Panc1 (cell line): ENCODE results near the gene MRPL48. TPM values are rescaled to one million over a fixed set of nuclear protein-coding genes. Genes with fewer than 3 reads are reported as not detected.

Experiments
- ATAC-seq: fragments of 200-7000 bp; cut with Tn5 transposase; 2 replicates; pipeline ENCODE4 v1.9.1; 2020; ENCODE audit warnings: mild to moderate bottlenecking, moderate library complexity
- BruUV-seq: library from RNA; stranded (reverse); fragments of 400-500 nt; replicated peaks from 2 replicates; lab custom pipeline; 2021; lab: Mats Ljungman, UMichigan
- CTCF ChIA-PET: fragments of 300-600 bp; sonication (Branson Sonifier 250); formaldehyde crosslinking; loops from one replicate; lab custom pipeline; 2022; ENCODE audit warnings: antibody characterized with exemption; lab: Charles Lee
- POLR2A ChIA-PET: fragments of 300-600 bp; sonication (Branson Sonifier 250); formaldehyde crosslinking; loops from one replicate; lab custom pipeline; 2022; ENCODE audit warnings: antibody characterized with exemption; lab: Charles Lee
- DNase-seq: peaks from one replicate; pipeline ENCODE4 v3.0.0-alpha.2; 2010; ENCODE audit warnings: low read depth, low spot score
- H3K27ac ChIP-seq: 2 replicates; pipeline ENCODE4 v1.5.1; 2011; ENCODE audit warnings: mild to moderate bottlenecking, low read length, inconsistent platforms
- H3K27me3 ChIP-seq: fragments of 200-500 bp; sonication (Bioruptor generic); 2 replicates; pipeline ENCODE4 v1.6.0; 2014; ENCODE audit warnings: low read length, inconsistent platforms; ENCODE audit not compliant: control insufficient read depth, insufficient read depth
- H3K36me3 ChIP-seq: fragments of 200-500 bp; sonication (Bioruptor generic); 2 replicates; pipeline ENCODE4 v1.5.1; 2014; ENCODE audit warnings: inconsistent platforms, mild to moderate bottlenecking, low read length, moderate library complexity; ENCODE audit not compliant: control insufficient read depth, insufficient read depth
- H3K4me1 ChIP-seq: 2 replicates; pipeline ENCODE4 v1.5.1; 2011; ENCODE audit warnings: inconsistent platforms, mild to moderate bottlenecking, low read length, moderate library complexity; ENCODE audit not compliant: control insufficient read depth, insufficient read depth
- H3K4me3 ChIP-seq, 2 experiments: 2 replicates each; pipeline ENCODE4 v1.5.1; 2011 to 2012; ENCODE audit warnings: low read depth in 2 of 2, low read length in 2 of 2, mild to moderate bottlenecking in 2 of 2, inconsistent platforms in 1 of 2, moderate library complexity in 1 of 2
- H3K9me3 ChIP-seq: fragments of 200-500 bp; sonication (Bioruptor generic); 2 replicates; pipeline ENCODE4 v1.5.1; 2014; ENCODE audit warnings: low read depth, mild to moderate bottlenecking, inconsistent platforms, low read length, moderate library complexity; ENCODE audit not compliant: control insufficient read depth, insufficient read depth
- POLR2AphosphoS5 ChIP-seq: IDR thresholded peaks from 2 replicates; pipeline ENCODE4 v1.6.1; 2012; ENCODE audit warnings: mild to moderate bottlenecking, low read depth, low read length, moderate library complexity
- SIN3A ChIP-seq: IDR thresholded peaks from 2 replicates; pipeline ENCODE4 v1.6.1; 2012; ENCODE audit warnings: low read depth, mild to moderate bottlenecking, low read length, moderate library complexity, borderline replicate concordance; ENCODE audit not compliant: insufficient read depth
- TCF7L2 ChIP-seq: IDR thresholded peaks from 2 replicates; pipeline ENCODE4 v1.6.1; 2011; ENCODE audit warnings: mild to moderate bottlenecking, low read depth, low read length, inconsistent platforms
- in situ Hi-C: cut with HindIII; loops from 2 replicates; pipeline ENCODE4 v1.10.0; 2016; ENCODE audit warnings: low sequenced_read_pairs, low pct_unique_long_range_greater_than_20kb
- intact Hi-C: fragments of 100-400 bp; cut with micrococcal nuclease; formaldehyde crosslinking; loops from one replicate; pipeline ENCODE4 v1.10.0; 2022; ENCODE audit not compliant: unreplicated experiment
- total RNA-seq: library from RNA; stranded (reverse); gene quantifications from one replicate; pipeline ENCODE4 v1.2.1, GENCODE V29; 2021; ENCODE audit not compliant: unreplicated experiment
- TF ChIP-seq, protein P1 (sequence below), 2 experiments: IDR thresholded peaks; 2 replicates each; pipeline ENCODE4 v1.6.1; 2011 to 2012; ENCODE audit warnings: low read depth in 2 of 2, control low read depth in 1 of 2, low read length in 1 of 2, mild to moderate bottlenecking in 1 of 2, moderate library complexity in 1 of 2; ENCODE audit not compliant: insufficient read depth in 1 of 2
- TF ChIP-seq, protein P2 (sequence below): fragments of 450-650 bp; IDR thresholded peaks from 2 replicates; pipeline ENCODE4 v1.5.1; 2017; ENCODE audit warnings: mild to moderate bottlenecking

MRPL48 gene
- total RNA-seq, 1 experiment from 2014 or later, result 42.0 TPM

DNA sequence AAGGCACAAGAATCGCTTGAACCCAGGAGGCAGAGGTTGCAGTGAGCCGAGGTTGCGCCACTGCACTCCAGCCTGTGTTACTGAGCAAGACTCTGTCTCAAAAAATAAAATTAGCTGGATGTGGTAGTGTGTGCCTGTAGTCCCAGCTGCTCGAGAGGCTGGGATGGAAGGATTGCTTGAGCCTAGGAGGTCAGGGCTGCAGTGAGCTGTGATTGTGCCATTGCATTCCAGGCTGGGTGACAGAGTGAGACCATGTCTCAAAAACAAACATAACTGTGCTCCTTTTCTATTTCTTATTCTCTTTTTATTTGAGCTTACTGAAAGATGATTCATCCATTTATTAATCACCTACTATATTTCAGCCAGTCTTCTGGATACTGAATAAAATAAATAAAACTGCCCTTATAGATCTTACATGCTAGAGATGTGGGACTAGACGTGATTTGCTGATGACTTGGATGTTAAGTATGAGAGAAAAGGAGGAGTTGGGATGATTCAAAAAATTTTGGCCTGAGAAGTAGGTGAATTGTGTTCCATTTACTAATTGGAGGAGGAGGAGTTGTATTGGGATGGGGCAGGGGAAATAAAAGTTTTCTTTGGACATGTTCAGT lies 107.2 kb downstream of the MRPL48 start:
- no peak overlapping the region for H3K4me3 ChIP-seq
- TF ChIP-seq SIN3A (no peak), POLR2AphosphoS5 (no peak), TCF7L2 (no peak)
- TF ChIP-seq, protein P1, sequence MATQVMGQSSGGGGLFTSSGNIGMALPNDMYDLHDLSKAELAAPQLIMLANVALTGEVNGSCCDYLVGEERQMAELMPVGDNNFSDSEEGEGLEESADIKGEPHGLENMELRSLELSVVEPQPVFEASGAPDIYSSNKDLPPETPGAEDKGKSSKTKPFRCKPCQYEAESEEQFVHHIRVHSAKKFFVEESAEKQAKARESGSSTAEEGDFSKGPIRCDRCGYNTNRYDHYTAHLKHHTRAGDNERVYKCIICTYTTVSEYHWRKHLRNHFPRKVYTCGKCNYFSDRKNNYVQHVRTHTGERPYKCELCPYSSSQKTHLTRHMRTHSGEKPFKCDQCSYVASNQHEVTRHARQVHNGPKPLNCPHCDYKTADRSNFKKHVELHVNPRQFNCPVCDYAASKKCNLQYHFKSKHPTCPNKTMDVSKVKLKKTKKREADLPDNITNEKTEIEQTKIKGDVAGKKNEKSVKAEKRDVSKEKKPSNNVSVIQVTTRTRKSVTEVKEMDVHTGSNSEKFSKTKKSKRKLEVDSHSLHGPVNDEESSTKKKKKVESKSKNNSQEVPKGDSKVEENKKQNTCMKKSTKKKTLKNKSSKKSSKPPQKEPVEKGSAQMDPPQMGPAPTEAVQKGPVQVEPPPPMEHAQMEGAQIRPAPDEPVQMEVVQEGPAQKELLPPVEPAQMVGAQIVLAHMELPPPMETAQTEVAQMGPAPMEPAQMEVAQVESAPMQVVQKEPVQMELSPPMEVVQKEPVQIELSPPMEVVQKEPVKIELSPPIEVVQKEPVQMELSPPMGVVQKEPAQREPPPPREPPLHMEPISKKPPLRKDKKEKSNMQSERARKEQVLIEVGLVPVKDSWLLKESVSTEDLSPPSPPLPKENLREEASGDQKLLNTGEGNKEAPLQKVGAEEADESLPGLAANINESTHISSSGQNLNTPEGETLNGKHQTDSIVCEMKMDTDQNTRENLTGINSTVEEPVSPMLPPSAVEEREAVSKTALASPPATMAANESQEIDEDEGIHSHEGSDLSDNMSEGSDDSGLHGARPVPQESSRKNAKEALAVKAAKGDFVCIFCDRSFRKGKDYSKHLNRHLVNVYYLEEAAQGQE (IDR thresholded peaks at IDR 0.05; ENCODE audit: insufficient read depth in 1 of 2, low read depth in 2 of 2, low read length in 1 of 2), result no peak
- TF ChIP-seq, protein P2, sequence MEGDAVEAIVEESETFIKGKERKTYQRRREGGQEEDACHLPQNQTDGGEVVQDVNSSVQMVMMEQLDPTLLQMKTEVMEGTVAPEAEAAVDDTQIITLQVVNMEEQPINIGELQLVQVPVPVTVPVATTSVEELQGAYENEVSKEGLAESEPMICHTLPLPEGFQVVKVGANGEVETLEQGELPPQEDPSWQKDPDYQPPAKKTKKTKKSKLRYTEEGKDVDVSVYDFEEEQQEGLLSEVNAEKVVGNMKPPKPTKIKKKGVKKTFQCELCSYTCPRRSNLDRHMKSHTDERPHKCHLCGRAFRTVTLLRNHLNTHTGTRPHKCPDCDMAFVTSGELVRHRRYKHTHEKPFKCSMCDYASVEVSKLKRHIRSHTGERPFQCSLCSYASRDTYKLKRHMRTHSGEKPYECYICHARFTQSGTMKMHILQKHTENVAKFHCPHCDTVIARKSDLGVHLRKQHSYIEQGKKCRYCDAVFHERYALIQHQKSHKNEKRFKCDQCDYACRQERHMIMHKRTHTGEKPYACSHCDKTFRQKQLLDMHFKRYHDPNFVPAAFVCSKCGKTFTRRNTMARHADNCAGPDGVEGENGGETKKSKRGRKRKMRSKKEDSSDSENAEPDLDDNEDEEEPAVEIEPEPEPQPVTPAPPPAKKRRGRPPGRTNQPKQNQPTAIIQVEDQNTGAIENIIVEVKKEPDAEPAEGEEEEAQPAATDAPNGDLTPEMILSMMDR, result no peak
- ATAC-seq (no peak), DNase-seq (no peak)
- POLR2A ChIA-PET, result no interaction called here
- no peaks in the 10 kb centered on the region for H3K9me3 ChIP-seq
- H3K27me3 ChIP-seq, result no peaks in the 10 kb centered on the region
- no peaks in the 10 kb centered on the region for H3K4me1 ChIP-seq
- intact Hi-C loops (no loop called here), in situ Hi-C loops (no loop called here)
- H3K27ac ChIP-seq, result no peak overlapping the region
- BruUV-seq, result no TSS peak
- CTCF ChIA-PET, result no interaction called here
- no peaks in the 10 kb centered on the region for H3K36me3 ChIP-seq

DNA sequence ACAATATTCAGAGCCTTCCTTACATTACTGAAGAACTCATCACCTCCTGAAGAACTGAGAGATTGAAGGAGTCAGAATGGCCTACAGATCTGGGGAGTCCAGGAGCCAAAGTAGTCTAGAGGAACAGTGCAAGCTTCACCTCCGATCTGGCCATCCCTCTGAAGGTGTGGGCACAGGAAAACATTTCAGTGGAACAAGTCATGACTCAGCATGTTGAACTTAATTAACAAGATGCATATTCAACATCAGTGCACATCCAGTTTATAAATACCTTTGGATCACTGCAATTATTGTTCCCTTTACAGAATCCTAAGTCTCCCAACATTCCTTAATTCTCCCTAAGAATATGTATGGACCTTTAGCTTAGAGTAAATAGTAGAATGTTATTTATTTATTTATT lies 114.6 kb downstream of the MRPL48 start:
- Histone ChIP-seq H3K27me3 (no peaks in the 10 kb centered on the region), H3K4me1 (no peaks in the 10 kb centered on the region), H3K4me3 (no peak overlapping the region), H3K9me3 (no peaks in the 10 kb centered on the region), H3K27ac (no peak overlapping the region), H3K36me3 (no peaks in the 10 kb centered on the region)
- ChIA-PET POLR2A (no interaction called here), CTCF (no interaction called here)
- in situ Hi-C loops (no loop called here), intact Hi-C loops (no loop called here)
- ATAC-seq (no peak), DNase-seq (no peak)
- no peak for TF ChIP-seq TCF7L2
- TF ChIP-seq, protein P2, result no peak
- TF ChIP-seq SIN3A, result no peak
- TF ChIP-seq, protein P1 (IDR thresholded peaks at IDR 0.05; ENCODE audit: insufficient read depth in 1 of 2, low read depth in 2 of 2, low read length in 1 of 2), result no peak
- TF ChIP-seq POLR2AphosphoS5, result no peak
- no TSS peak for BruUV-seq
